ENCODE data around the gene NCAPH2. TPM values are rescaled to one million over a fixed set of nuclear protein-coding genes. Genes with fewer than 3 reads are reported as not detected.
A peak's percentile ranks its signal among the peaks of the same experiment; 100 is the strongest.

NCAPH2 gene
- total and polyA plus RNA-seq, 2 of the 13 experiments (the other 11 are each of a cell fraction or from before 2014, with no cell fraction given): 28.1 to 64.4 TPM

DNA sequence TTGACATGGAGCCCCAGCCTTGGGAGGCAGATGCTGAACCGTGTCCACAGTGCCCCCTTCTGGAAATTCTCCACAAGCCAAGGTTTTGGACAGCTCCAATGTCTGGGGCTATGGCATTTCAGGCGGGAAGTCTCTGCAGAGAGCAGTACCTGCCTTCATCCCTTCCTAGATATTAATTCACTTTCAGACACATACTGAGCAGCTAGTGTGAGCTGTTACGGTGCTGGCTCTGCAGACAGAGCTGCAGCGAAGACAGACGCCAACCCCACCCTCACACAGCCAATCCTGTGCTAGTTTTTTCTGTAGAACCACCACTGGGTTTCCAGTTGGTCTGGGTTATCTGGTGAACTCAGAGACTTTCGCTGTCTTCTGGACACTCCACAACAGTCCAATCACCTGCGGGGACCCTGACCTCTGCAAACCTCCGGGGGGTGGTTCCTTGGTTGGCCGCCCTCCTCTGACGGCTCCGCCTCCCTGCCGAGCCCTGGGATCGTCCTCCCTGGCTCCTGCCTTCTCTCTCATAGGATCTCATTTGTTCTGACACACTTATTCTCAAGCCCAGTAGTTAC, 9.6 kb upstream of the NCAPH2 start (continued):
- TF ChIP-seq, protein P1, sequence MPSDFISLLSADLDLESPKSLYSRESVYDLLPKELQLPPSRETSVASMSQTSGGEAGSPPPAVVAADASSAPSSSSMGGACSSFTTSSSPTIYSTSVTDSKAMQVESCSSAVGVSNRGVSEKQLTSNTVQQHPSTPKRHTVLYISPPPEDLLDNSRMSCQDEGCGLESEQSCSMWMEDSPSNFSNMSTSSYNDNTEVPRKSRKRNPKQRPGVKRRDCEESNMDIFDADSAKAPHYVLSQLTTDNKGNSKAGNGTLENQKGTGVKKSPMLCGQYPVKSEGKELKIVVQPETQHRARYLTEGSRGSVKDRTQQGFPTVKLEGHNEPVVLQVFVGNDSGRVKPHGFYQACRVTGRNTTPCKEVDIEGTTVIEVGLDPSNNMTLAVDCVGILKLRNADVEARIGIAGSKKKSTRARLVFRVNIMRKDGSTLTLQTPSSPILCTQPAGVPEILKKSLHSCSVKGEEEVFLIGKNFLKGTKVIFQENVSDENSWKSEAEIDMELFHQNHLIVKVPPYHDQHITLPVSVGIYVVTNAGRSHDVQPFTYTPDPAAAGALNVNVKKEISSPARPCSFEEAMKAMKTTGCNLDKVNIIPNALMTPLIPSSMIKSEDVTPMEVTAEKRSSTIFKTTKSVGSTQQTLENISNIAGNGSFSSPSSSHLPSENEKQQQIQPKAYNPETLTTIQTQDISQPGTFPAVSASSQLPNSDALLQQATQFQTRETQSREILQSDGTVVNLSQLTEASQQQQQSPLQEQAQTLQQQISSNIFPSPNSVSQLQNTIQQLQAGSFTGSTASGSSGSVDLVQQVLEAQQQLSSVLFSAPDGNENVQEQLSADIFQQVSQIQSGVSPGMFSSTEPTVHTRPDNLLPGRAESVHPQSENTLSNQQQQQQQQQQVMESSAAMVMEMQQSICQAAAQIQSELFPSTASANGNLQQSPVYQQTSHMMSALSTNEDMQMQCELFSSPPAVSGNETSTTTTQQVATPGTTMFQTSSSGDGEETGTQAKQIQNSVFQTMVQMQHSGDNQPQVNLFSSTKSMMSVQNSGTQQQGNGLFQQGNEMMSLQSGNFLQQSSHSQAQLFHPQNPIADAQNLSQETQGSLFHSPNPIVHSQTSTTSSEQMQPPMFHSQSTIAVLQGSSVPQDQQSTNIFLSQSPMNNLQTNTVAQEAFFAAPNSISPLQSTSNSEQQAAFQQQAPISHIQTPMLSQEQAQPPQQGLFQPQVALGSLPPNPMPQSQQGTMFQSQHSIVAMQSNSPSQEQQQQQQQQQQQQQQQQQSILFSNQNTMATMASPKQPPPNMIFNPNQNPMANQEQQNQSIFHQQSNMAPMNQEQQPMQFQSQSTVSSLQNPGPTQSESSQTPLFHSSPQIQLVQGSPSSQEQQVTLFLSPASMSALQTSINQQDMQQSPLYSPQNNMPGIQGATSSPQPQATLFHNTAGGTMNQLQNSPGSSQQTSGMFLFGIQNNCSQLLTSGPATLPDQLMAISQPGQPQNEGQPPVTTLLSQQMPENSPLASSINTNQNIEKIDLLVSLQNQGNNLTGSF (CRISPR knock-in tag; IDR thresholded peaks at IDR 0.05): no peak
- TF ChIP-seq ZNF33B (CRISPR knock-in tag; IDR thresholded peaks at IDR 0.05) (no peak), KDM3A (CRISPR knock-in tag; IDR thresholded peaks at IDR 0.05; ENCODE audit: low read depth) (0 out of 2 replicates have a peak, but pooled peaks have one; percentile 58), SMYD3 (CRISPR knock-in tag; IDR thresholded peaks at IDR 0.05) (0 out of 2 replicates have a peak, but pooled peaks have one; percentile 44), HIVEP1 (CRISPR knock-in tag; IDR thresholded peaks at IDR 0.05) (no peak), EZH2 (conservative IDR thresholded peaks at IDR 0.05; ENCODE audit: low read depth, low read length) (no peak), ZKSCAN5 (CRISPR knock-in tag; IDR thresholded peaks at IDR 0.05) (no peak), MAFK (conservative IDR thresholded peaks at IDR 0.05 in 1 of 2, IDR thresholded peaks at IDR 0.05 in 1 of 2; ENCODE audit: low read length in 2 of 2) (no peak), ZNF234 (CRISPR knock-in tag; conservative IDR thresholded peaks at IDR 0.05) (no peak)
- TF ChIP-seq, protein P2, sequence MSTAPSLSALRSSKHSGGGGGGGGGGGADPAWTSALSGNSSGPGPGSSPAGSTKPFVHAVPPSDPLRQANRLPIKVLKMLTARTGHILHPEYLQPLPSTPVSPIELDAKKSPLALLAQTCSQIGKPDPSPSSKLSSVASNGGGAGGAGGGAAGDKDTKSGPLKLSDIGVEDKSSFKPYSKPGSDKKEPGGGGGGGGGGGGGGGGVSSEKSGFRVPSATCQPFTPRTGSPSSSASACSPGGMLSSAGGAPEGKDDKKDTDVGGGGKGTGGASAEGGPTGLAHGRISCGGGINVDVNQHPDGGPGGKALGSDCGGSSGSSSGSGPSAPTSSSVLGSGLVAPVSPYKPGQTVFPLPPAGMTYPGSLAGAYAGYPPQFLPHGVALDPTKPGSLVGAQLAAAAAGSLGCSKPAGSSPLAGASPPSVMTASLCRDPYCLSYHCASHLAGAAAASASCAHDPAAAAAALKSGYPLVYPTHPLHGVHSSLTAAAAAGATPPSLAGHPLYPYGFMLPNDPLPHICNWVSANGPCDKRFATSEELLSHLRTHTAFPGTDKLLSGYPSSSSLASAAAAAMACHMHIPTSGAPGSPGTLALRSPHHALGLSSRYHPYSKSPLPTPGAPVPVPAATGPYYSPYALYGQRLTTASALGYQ (CRISPR knock-in tag; IDR thresholded peaks at IDR 0.05): no peak
- TF ChIP-seq, protein P3, sequence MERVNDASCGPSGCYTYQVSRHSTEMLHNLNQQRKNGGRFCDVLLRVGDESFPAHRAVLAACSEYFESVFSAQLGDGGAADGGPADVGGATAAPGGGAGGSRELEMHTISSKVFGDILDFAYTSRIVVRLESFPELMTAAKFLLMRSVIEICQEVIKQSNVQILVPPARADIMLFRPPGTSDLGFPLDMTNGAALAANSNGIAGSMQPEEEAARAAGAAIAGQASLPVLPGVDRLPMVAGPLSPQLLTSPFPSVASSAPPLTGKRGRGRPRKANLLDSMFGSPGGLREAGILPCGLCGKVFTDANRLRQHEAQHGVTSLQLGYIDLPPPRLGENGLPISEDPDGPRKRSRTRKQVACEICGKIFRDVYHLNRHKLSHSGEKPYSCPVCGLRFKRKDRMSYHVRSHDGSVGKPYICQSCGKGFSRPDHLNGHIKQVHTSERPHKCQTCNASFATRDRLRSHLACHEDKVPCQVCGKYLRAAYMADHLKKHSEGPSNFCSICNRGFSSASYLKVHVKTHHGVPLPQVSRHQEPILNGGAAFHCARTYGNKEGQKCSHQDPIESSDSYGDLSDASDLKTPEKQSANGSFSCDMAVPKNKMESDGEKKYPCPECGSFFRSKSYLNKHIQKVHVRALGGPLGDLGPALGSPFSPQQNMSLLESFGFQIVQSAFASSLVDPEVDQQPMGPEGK (CRISPR knock-in tag; IDR thresholded peaks at IDR 0.05): peak; percentile 62
- TF ChIP-seq, protein P4, sequence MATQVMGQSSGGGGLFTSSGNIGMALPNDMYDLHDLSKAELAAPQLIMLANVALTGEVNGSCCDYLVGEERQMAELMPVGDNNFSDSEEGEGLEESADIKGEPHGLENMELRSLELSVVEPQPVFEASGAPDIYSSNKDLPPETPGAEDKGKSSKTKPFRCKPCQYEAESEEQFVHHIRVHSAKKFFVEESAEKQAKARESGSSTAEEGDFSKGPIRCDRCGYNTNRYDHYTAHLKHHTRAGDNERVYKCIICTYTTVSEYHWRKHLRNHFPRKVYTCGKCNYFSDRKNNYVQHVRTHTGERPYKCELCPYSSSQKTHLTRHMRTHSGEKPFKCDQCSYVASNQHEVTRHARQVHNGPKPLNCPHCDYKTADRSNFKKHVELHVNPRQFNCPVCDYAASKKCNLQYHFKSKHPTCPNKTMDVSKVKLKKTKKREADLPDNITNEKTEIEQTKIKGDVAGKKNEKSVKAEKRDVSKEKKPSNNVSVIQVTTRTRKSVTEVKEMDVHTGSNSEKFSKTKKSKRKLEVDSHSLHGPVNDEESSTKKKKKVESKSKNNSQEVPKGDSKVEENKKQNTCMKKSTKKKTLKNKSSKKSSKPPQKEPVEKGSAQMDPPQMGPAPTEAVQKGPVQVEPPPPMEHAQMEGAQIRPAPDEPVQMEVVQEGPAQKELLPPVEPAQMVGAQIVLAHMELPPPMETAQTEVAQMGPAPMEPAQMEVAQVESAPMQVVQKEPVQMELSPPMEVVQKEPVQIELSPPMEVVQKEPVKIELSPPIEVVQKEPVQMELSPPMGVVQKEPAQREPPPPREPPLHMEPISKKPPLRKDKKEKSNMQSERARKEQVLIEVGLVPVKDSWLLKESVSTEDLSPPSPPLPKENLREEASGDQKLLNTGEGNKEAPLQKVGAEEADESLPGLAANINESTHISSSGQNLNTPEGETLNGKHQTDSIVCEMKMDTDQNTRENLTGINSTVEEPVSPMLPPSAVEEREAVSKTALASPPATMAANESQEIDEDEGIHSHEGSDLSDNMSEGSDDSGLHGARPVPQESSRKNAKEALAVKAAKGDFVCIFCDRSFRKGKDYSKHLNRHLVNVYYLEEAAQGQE (IDR thresholded peaks at IDR 0.05; ENCODE audit: borderline replicate concordance in 1 of 2, low read depth in 1 of 2, low read length in 2 of 2): peak in 1 of 2 experiments; percentile 83

Data from HepG2 (cell line).